Measurements from ENCODE around the gene GAB1. TPM values are rescaled to one million over a fixed set of nuclear protein-coding genes. Genes with fewer than 3 reads are reported as not detected.
A peak's percentile ranks its signal among the peaks of the same experiment; 100 is the strongest.

The GAB1 gene
- total and polyA plus RNA-seq, 2 donors from 2014 or later, result 3.6 to 38.0 TPM

- peaks cover 0 to 13% (median 2%) of the 10 kb centered on the region in 3 donors for H3K4me1 ChIP-seq (ENCODE audit: control insufficient read depth in 2 of 3, insufficient read depth in 2 of 3, low read depth in 1 of 3, low read length in 3 of 3)
- intact Hi-C loops (cut with DNase I), result no loop called here
- no peaks in the 10 kb centered on the region for H3K27me3 ChIP-seq (ENCODE audit: control insufficient read depth, insufficient read depth, low read length)
- DNase-seq (peak; percentile 38 to 80 (median 69)), FAIRE-seq (no peak)
- TF ChIP-seq CTCF (IDR thresholded peaks at IDR 0.05; ENCODE audit: borderline replicate concordance, extremely low read depth, insufficient read depth), result peak; percentile 1
- H3K9ac ChIP-seq (ENCODE audit: low read length in 3 of 3), result peak overlapping the region; percentile 67 to 93 (median 79)
- no peaks in the 10 kb centered on the region for H3K36me3 ChIP-seq (ENCODE audit: control insufficient read depth in 2 of 3, insufficient read depth in 3 of 3, low read length in 3 of 3)
- H3K9me3 ChIP-seq (ENCODE audit: control insufficient read depth in 2 of 3, insufficient read depth in 1 of 3, low read length in 3 of 3), result no peaks in the 10 kb centered on the region
- H3K27ac ChIP-seq (ENCODE audit: low read depth in 2 of 2, low read length in 2 of 2), result peak overlapping the region; percentile 91 to 92
- H3K4me3 ChIP-seq (ENCODE audit: low read length in 3 of 3), result peak overlapping the region; percentile 75 to 90 (median 89)
Measured at GRCh38 chr4:143337600-143338287, 1.1 kb downstream of the GAB1 start.

GRCh38 chr4:143338313-143338712, 1.6 kb downstream of the GAB1 start:
- peak overlapping the region in 2 of 3 donors; percentile 7 to 17 for H3K9ac ChIP-seq (ENCODE audit: low read length in 3 of 3)

GRCh38 chr4:143339497-143339896, 2.8 kb downstream of the GAB1 start:
- no peak overlapping the region for H3K9ac ChIP-seq (ENCODE audit: low read length in 3 of 3)
- no peaks in the 10 kb centered on the region for H3K36me3 ChIP-seq (ENCODE audit: control insufficient read depth in 2 of 3, insufficient read depth in 3 of 3, low read length in 3 of 3)
- no peaks in the 10 kb centered on the region for H3K27me3 ChIP-seq (ENCODE audit: control insufficient read depth, insufficient read depth, low read length)
- intact Hi-C loops (cut with DNase I), result no loop called here
- H3K4me3 ChIP-seq (ENCODE audit: low read length in 3 of 3), result no peak overlapping the region
- FAIRE-seq (no peak), DNase-seq (no peak)
- peaks cover 0 to 20% (median 6%) of the 10 kb centered on the region in 3 donors for H3K4me1 ChIP-seq (ENCODE audit: control insufficient read depth in 2 of 3, insufficient read depth in 2 of 3, low read depth in 1 of 3, low read length in 3 of 3)
- H3K27ac ChIP-seq (ENCODE audit: low read depth in 2 of 2, low read length in 2 of 2), result no peak overlapping the region
- no peaks in the 10 kb centered on the region for H3K9me3 ChIP-seq (ENCODE audit: control insufficient read depth in 2 of 3, insufficient read depth in 1 of 3, low read length in 3 of 3)
- TF ChIP-seq CTCF (IDR thresholded peaks at IDR 0.05; ENCODE audit: borderline replicate concordance, extremely low read depth, insufficient read depth), result no peak

More at GRCh38 chr4:143338313-143338712, 1.6 kb downstream of the GAB1 start:
- Histone ChIP-seq H3K4me3 (ENCODE audit: low read length in 3 of 3) (peak overlapping the region in 2 of 3 donors; percentile 89 to 90), H3K4me1 (ENCODE audit: control insufficient read depth in 2 of 3, insufficient read depth in 2 of 3, low read depth in 1 of 3, low read length in 3 of 3) (peaks cover 0 to 13% (median 4%) of the 10 kb centered on the region in 3 donors), H3K36me3 (ENCODE audit: control insufficient read depth in 2 of 3, insufficient read depth in 3 of 3, low read length in 3 of 3) (no peaks in the 10 kb centered on the region), H3K27me3 (ENCODE audit: control insufficient read depth, insufficient read depth, low read length) (no peaks in the 10 kb centered on the region), H3K27ac (ENCODE audit: low read depth in 2 of 2, low read length in 2 of 2) (no peak overlapping the region), H3K9me3 (ENCODE audit: control insufficient read depth in 2 of 3, insufficient read depth in 1 of 3, low read length in 3 of 3) (no peaks in the 10 kb centered on the region)
- no peak for DNase-seq
- intact Hi-C loops (cut with DNase I), result no loop called here
- no peak for FAIRE-seq
- TF ChIP-seq CTCF (IDR thresholded peaks at IDR 0.05; ENCODE audit: borderline replicate concordance, extremely low read depth, insufficient read depth), result no peak

Data from kidney (tissue), 14 donors.